H1 (cell line): Measurements from ENCODE around the gene PCNX4. TPM values are rescaled to one million over a fixed set of nuclear protein-coding genes. Genes with fewer than 3 reads are reported as not detected.

Experiments
- CBX5 ChIP-seq: fragments of 300-800, 300-1000 bp; sonication (generic); IDR thresholded peaks from 2 replicates; pipeline ENCODE4 v1.7.1; 2016; ENCODE audit warnings: antibody characterized with exemption, low read length, low read depth
- polyA plus RNA-seq, 7 experiments: library from polyadenylated mRNA; depleted of rRNA in 3 of 7; stranded (reverse) in 5 of 7; unstranded in 2 of 7; fragments of >200 nt in 5 of 7; fragments of 200-250 nt in 2 of 7; gene quantifications; 1 replicate in 5 of 7; 2 replicates in 1 of 7; 4 replicates in 1 of 7; pipeline versions ENCODE4 v1.2.1 to v1.2.3, GENCODE V29; 2011 to 2013; ENCODE audit warnings: missing spikeins in 2 of 7, mixed read lengths in 2 of 7
- total RNA-seq: library from RNA; stranded (reverse); fragmentation: NEBNext Ultra II Directional; extraction: Animal tissue kit (Norgen Biotek cat#: 25700); gene quantifications from 2 replicates; pipeline ENCODE4 v1.2.1, GENCODE V29; 2021
- TF ChIP-seq, protein P1 (sequence below): IDR thresholded peaks from 2 replicates; pipeline ENCODE4 v1.6.1; 2012; ENCODE audit warnings: inconsistent platforms

The PCNX4 gene
- total and polyA plus RNA-seq, 2 of the 8 experiments (the other 6 are each of a cell fraction or from before 2014, with no cell fraction given), result 28.4 to 35.5 TPM

- no peak for TF ChIP-seq CBX5
- TF ChIP-seq, protein P1, sequence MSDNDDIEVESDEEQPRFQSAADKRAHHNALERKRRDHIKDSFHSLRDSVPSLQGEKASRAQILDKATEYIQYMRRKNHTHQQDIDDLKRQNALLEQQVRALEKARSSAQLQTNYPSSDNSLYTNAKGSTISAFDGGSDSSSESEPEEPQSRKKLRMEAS, result no peak
Measured at GRCh38 chr14:60058087-60058486, 33.6 kb upstream of the PCNX4 start (continued).
